GM13976 (cell line): Measurements from ENCODE around the gene TTLL6.

Experiments
- DNase-seq: peaks from one replicate; pipeline ENCODE4 v3.0.0; 2012; ENCODE audit warnings: low spot score
- in situ Hi-C: fragments of 300-500 bp; cut with MboI; formaldehyde crosslinking; loops from one replicate; pipeline ENCODE4 v1.12.0; 2022; ENCODE audit warnings: low sequenced_read_pairs, mixed read lengths, inconsistent platforms; ENCODE audit not compliant: unreplicated experiment
- TF ChIP-seq, protein P1 (sequence below): IDR thresholded peaks from 2 replicates; pipeline ENCODE4 v1.5.1; 2012; ENCODE audit warnings: borderline replicate concordance, mild to moderate bottlenecking; ENCODE audit not compliant: insufficient read depth; ENCODE audit errors: extremely low read depth, missing control alignments, control extremely low read depth

Gene TTLL6

GRCh38 chr17:48816774-48817590, at the start of gene TTLL6:
TTLL6 (minus strand) TSS chr17:48817229; CDS start chr17:48817072, 157 bp downstream.
- DNase-seq = peak; percentile 84
- TF ChIP-seq, protein P1, sequence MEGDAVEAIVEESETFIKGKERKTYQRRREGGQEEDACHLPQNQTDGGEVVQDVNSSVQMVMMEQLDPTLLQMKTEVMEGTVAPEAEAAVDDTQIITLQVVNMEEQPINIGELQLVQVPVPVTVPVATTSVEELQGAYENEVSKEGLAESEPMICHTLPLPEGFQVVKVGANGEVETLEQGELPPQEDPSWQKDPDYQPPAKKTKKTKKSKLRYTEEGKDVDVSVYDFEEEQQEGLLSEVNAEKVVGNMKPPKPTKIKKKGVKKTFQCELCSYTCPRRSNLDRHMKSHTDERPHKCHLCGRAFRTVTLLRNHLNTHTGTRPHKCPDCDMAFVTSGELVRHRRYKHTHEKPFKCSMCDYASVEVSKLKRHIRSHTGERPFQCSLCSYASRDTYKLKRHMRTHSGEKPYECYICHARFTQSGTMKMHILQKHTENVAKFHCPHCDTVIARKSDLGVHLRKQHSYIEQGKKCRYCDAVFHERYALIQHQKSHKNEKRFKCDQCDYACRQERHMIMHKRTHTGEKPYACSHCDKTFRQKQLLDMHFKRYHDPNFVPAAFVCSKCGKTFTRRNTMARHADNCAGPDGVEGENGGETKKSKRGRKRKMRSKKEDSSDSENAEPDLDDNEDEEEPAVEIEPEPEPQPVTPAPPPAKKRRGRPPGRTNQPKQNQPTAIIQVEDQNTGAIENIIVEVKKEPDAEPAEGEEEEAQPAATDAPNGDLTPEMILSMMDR = no peak
- in situ Hi-C loops = loop anchor here (10.0 kb wide), 1 partner anchor 218 kb away; no protein-coding TSS in a partner anchor

DNA sequence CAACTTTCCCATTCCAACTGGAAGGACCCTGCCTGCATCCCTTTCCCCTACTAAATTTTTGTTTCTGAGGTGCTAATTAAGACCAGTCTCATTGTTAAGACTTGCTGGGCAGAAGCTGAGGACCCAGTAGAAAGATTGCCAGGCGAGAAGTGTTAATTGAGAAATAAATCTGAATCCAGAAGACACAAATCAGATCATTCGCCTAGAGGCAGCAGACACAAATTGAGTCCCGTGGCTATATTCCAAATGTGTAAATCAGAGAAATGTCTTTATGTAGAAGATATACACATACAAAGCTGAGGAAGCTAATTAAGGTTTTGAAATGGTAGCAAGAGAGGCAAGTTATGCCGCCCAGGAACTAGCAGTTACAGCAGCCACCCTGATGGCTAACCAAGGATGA, 43.4 kb upstream of the TTLL6 start:
- in situ Hi-C loops = no loop called here
- no peak for DNase-seq
- TF ChIP-seq, protein P1 = no peak

DNA sequence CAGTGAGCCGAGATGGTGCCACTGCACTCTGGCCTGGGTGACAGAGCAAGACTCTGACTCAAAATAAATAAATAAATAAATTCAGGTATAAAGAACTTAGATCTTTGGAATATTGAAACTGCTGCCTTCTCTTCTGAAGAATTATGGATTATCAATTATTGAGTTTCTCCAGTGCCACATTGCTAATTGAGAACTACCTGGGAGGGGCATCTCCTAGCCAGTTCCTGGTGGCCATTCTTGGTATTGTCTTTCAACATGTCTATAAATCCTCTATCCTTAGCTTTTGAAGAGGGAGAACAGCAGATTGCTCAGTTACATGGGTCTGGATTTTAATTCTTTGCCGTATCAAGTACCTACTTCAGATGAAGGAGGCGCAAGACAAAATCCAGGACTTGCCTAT, 43.0 kb upstream of the TTLL6 start:
- in situ Hi-C loops = no loop called here
- DNase-seq = no peak
- TF ChIP-seq, protein P1 = no peak

- TF ChIP-seq, protein P1 = no peak
- in situ Hi-C loops = no loop called here
- DNase-seq = no peak
Measured at GRCh38 chr17:48856122-48856821, 39.2 kb upstream of the TTLL6 start.

DNA sequence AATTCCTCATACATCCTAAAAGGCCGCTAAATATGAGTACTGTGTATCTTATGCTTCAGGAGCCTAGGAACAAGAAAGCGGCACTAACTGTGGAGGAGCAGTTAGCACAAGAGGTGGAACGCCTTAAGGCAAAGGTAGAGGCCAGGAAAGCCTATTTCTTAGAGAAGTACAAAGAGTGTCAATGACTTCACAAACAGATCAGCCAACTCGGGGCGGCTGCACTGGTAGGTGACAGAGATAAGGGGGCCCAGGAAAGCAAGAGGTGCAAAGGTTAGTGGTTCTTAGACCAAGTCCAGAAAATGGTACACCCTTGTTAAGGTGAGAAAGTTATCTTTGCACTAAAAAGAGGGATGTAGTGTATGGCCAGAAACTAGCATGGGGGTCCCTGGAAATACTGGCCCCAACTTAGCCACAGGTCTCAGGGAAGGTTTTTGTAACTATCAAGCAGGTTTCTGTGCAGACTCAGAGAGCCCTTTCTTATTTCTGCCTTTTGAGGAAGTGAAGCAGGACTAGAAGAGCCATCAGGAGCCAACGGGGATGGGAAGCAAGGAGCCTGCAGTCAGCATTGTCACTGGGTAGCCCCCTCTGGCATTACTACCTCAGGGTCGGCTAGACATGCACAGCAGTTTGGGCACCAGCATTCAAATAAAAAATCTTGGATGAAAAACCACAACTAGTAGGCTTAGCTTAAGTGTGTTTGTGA, 37.9 kb upstream of the TTLL6 start:
- in situ Hi-C loops = no loop called here
- no peak for DNase-seq
- TF ChIP-seq, protein P1 = no peak

DNA sequence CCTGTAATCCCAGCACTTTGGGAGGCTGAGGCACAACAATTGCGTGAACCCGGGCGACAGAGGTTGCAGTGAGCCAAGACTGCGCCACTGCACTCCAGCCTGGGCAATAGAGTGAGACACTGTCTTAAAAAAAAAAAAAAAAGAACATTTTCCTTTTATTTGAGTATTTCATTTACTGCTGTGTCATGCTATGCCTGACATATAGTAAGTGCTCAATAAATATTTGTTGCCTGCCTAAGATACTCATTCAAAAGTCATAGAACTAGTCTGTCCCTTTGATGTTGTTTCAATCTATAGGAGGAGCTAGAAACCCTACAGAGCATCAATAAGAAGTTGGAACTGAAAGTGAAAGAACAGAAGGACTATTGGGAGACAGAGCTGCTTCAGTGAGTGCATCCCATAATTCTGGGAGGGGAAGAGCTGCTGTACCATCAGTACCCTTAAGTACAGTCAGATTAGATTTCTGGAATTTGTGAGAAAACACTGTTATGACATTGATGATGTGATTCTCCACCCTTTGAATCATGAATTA, 33.8 kb upstream of the TTLL6 start:
- in situ Hi-C loops = no loop called here
- DNase-seq = no peak
- TF ChIP-seq, protein P1 = no peak
